NCI-H2107 treated with DMSO at 0.1 percent for 48 hours (cell line): ENCODE results near the gene ERBB4.

ENCODE experiments used
- DNase-seq: peaks from one replicate; lab custom pipeline; 2025; ENCODE audit not compliant: unreplicated experiment; lab: John Stamatoyannopoulos, UW

Gene ERBB4

DNA sequence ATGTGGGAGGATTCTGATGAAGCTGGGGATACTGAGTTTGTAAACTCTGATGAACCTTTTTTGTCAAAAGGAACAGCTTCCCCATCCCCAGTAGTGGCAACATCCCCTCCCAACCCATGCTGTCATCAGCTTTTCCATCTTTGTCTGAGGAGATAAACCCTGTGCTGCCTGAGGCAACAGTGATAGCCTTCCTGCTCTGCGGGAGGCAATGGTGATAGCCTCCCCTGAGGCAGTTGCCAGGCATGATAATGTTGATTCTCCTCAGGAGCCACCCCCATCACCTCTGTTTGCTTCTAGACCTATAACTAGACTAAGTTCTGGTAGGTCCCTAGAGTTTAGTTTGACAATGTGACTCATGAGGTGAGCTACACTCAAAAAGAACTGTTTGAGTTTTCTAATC lies 97.5 kb downstream of the ERBB4 start:
- no peak for DNase-seq

- DNase-seq: no peak
Observed at GRCh38 chr2:212428681-212429478, 109.7 kb downstream of the ERBB4 start.

GRCh38 chr2:212427638-212428037 lies 111.0 kb downstream of the ERBB4 start:
- no peak for DNase-seq

DNA sequence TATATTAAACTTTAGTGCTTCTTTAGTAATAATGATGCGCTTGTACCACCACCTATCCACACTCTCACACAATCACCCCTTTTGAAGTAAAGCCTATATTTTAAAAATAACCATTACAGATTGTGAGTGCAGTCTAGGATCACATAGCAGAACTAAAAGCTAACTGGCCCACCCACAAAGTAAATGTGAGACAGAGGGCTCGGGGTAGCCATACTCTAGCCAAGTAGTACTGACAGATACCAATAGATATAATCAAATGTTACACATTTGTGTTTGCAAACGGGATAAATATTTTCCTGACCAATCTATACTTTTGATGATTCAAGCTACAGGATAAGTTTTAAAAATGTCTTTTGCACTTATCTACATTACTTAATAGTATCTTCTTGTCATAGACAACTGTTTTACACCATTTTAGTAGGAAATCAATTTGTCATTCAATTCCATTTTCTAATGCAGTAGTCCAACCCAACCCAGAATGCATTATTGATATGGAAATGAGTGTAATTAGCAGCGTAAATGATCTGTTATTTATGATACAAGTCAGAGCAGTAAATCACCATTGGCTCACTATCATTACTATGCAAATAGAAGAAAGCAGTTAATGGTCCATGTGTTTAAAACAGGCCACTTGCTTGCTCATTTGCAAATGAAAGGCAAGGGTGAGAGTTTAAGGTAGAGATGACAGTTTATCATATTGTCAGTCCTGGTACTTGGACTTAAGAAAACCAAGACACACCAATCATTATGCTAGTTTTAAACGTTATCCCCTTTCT lies 111.8 kb downstream of the ERBB4 start:
- DNase-seq: no peak

- no peak for DNase-seq
Observed at GRCh38 chr2:212424082-212424481, 114.5 kb downstream of the ERBB4 start.

- DNase-seq: no peak
Observed at GRCh38 chr2:212423089-212423488, 115.5 kb downstream of the ERBB4 start.

GRCh38 chr2:212421556-212422334 lies 116.9 kb downstream of the ERBB4 start:
- DNase-seq: no peak

- no peak for DNase-seq
Observed at GRCh38 chr2:212416086-212416485, 122.5 kb downstream of the ERBB4 start.

DNA sequence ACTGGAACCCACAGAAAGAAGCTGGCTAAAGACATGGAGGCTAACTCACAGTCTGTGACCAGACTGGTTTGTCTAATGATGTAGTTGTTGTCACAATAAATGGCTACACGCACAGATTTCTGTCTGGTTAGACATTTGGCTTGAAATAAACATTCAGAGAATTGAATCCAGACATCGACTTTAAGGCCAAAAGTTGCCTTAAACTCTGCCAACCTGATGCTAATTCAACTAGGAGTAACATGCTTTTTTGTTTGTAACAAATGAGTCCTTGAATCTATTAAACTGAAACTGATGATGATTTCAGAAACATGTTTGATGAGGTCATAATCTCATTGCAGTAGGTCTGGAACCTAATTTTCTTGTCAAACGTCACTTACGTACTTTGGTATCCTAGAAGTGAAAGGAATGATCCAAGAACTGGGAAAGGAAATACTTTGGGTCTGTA lies 123.8 kb downstream of the ERBB4 start:
- no peak for DNase-seq

GRCh38 chr2:212409560-212409959 lies 129.0 kb downstream of the ERBB4 start:
- DNase-seq: no peak

GRCh38 chr2:212408524-212408923 lies 130.1 kb downstream of the ERBB4 start:
- DNase-seq: no peak

DNA sequence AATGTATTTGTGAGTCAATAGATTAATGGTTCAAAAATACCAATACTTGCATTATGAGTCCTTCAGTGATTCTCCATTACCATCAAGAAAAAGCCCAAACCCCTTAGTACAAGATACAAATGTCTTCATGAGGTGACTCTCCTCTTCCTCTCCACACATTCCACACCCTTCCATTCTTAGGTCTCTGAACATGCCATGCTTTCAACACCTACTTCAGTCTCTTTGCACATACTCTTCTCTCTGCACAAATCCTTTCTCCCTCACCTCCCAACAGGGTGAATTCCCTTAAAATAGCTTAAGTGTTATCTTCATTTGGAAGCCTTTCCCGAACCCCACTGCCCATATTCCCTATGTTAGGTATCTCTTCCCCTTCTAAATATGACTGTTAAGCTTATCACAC lies 131.9 kb downstream of the ERBB4 start:
- no peak for DNase-seq

- DNase-seq: no peak
Observed at GRCh38 chr2:212402316-212402715, 136.3 kb downstream of the ERBB4 start.

DNA sequence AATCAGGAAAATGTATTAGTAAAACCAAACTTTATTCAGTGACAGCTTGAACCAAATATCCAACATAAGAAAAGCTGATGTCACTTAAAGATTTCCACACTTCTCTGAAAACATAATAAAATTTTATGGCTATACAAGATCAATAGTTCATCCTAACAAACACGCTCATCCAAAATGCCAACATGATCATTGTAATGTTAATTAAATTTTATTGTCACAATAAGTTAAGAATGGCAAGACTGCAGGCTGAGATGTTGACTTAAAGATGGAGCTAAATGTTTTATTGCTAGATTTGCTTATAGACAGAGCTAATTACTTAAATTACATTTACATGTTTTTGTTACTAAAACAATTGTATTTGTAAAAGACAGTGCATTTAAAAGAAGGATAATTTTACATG lies 140.3 kb downstream of the ERBB4 start:
- DNase-seq: no peak

DNA sequence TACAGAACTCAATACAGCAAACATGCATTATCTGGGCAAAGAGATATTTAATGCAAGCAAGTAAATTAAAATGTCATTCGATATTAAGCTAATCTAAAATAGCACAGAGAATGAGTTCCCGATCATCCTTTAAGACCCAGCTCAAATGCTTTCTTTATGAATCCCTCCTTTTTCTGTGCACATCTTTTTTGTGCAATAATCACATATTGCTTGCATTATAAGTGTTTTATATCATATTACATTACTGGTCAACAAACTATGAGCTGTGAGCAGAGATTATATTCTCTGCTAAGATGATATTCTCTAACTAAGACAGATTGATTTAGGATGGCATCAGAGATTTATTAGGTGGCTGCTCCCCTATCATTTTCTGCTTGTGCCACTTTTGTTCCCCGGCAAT lies 146.1 kb downstream of the ERBB4 start:
- DNase-seq: no peak

DNA sequence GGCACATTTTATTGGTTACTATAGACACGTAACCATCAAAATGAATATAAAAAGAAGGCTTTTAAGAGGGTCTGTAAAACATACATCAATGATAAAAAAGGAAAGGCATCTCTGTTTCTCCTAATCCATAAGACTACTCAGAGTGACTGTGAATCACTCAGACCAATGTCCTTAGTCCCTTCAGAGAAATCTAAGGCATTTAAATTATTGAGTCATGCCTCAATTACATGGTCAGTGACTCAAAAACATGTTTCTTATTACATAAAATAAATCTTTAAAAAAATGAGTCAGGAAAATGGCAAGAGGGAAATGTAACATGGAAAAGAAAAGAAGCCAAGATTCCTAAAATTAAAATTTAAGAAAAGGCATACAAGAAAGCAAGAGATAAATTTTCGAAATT lies 146.6 kb downstream of the ERBB4 start:
- no peak for DNase-seq

GRCh38 chr2:212387146-212387545 lies 151.5 kb downstream of the ERBB4 start:
- DNase-seq: no peak

GRCh38 chr2:212385241-212385640 lies 153.4 kb downstream of the ERBB4 start:
- DNase-seq: no peak

GRCh38 chr2:212384027-212384426 lies 154.6 kb downstream of the ERBB4 start:
- DNase-seq: no peak

- no peak for DNase-seq
Observed at GRCh38 chr2:212381428-212382102, 157.0 kb downstream of the ERBB4 start.

GRCh38 chr2:212379103-212379502 lies 159.5 kb downstream of the ERBB4 start:
- DNase-seq: no peak
